ENCODE measurements around the gene SUGP1.
"Not testable (repeated sequence)": the region's sequence is repeated elsewhere in the genome, so short reads cannot be mapped to it uniquely, and the experiment has no call there.

SUGP1 gene

DNA sequence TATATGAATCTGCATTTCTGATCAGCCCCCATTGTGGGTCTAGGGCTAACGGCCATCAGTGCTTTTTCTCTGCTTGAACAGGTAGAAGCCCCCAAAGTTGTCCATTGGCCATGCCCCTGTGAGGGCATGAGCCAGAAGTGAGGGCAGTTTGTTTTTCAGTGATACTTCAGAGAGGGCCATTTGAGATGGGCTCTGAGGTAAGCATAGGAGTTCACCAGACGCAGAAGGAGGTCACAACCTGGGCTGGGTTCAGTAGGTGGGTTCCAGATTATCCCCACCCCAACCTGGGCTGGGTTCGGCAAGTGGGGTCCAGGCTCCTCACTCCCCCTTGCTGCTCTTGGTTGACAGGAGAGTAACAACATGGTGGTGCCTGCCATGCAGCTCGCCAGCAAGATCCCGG is 33.7 kb upstream of the SUGP1 start:
- H3K9me3 ChIP-seq (ENCODE audit: control insufficient read depth, low read length), result no peaks in the 10 kb centered on the region
- no peak for DNase-seq
- H3K4me3 ChIP-seq (ENCODE audit: insufficient read depth, low read depth, low read length, poor library complexity, severe bottlenecking), result no peak overlapping the region
- peaks cover 61% of the 10 kb centered on the region for H3K36me3 ChIP-seq (ENCODE audit: control insufficient read depth, insufficient read depth, low read length)
- peaks cover 9% of the 10 kb centered on the region for H3K4me1 ChIP-seq (ENCODE audit: control insufficient read depth, insufficient read depth, low read length, poor library complexity, severe bottlenecking)
- H3K27me3 ChIP-seq (replicated peaks; ENCODE audit: control insufficient read depth, insufficient read depth, low read length, poor library complexity, severe bottlenecking), result no peaks in the 10 kb centered on the region
- H3K27ac ChIP-seq (ENCODE audit: insufficient read depth, low read length, poor library complexity, severe bottlenecking), result no peak overlapping the region

DNA sequence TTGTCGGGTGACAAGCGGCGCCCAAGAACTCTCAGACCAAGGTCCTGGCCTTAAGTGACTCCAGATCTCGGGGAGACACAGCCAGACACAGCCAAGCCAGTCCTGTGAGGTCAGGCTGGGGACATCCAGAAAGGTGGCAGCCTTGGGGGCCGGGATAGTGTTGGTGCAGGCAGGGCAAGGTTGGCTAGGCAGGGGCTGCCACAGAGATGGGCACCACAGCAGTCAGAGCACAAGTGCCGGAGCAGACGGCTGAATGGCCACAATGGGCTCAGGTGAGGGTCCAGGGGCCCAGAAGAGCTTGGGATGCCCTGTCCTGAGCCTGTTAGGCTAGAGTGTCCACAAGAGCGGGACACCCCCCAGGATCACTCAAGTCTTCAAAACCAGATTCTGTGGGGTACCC is 32.5 kb upstream of the SUGP1 start:
- H3K4me3 ChIP-seq (ENCODE audit: insufficient read depth, low read depth, low read length, poor library complexity, severe bottlenecking), result no peak overlapping the region
- no peak overlapping the region for H3K27ac ChIP-seq (ENCODE audit: insufficient read depth, low read length, poor library complexity, severe bottlenecking)
- H3K36me3 ChIP-seq (ENCODE audit: control insufficient read depth, insufficient read depth, low read length), result peaks cover 73% of the 10 kb centered on the region
- H3K4me1 ChIP-seq (ENCODE audit: control insufficient read depth, insufficient read depth, low read length, poor library complexity, severe bottlenecking), result no peaks in the 10 kb centered on the region
- no peaks in the 10 kb centered on the region for H3K27me3 ChIP-seq (replicated peaks; ENCODE audit: control insufficient read depth, insufficient read depth, low read length, poor library complexity, severe bottlenecking)
- no peaks in the 10 kb centered on the region for H3K9me3 ChIP-seq (ENCODE audit: control insufficient read depth, low read length)
- no peak for DNase-seq

DNA sequence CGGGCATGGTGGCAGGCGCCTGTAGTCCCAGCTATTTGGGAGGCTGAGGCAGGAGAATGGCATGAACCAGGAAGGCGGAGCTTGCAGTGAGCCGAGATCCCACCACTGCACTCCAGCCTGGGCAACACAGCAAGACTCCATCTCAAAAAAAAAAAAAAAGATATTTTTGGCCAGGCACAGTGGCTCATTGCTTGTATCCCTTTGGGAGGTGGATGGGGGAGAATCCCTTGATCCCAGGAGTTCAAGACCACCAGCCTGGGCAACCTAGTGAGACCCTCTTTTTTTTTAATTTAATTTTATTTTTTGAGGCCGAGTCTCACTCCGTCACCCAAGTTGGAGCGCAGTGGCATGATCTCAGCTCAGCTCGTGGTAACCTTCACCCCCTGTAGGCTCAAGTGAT is 30.4 kb upstream of the SUGP1 start:
- not testable (repeated sequence) for H3K4me3 ChIP-seq (ENCODE audit: insufficient read depth, low read depth, low read length, poor library complexity, severe bottlenecking); H3K27me3 ChIP-seq (replicated peaks; ENCODE audit: control insufficient read depth, insufficient read depth, low read length, poor library complexity, severe bottlenecking); H3K4me1 ChIP-seq (ENCODE audit: control insufficient read depth, insufficient read depth, low read length, poor library complexity, severe bottlenecking); DNase-seq; H3K27ac ChIP-seq (ENCODE audit: insufficient read depth, low read length, poor library complexity, severe bottlenecking); H3K9me3 ChIP-seq (ENCODE audit: control insufficient read depth, low read length)
- peaks cover 79% of the 10 kb centered on the region for H3K36me3 ChIP-seq (ENCODE audit: control insufficient read depth, insufficient read depth, low read length)

DNA sequence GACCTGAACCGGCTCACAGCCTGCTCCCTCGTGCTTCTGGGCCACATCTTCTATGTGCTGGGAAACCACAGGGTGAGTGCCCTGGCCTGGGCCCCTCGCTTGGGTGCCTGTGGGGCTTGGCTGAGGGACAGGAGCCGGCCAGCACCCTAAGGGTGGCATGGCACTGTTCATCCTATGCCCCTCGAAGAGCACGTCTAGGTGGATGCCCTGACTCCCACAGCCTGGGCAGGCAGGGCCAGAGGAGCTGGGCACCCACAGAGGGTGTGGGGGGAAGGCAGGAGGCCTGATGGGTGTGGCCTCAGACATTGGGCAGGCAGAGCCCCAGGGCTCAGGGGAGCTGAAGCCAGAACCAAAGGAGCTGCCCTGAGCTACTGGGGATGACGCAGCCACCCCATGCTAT is 29.1 kb upstream of the SUGP1 start:
- H3K27me3 ChIP-seq (replicated peaks; ENCODE audit: control insufficient read depth, insufficient read depth, low read length, poor library complexity, severe bottlenecking), result no peaks in the 10 kb centered on the region
- no peak overlapping the region for H3K27ac ChIP-seq (ENCODE audit: insufficient read depth, low read length, poor library complexity, severe bottlenecking)
- DNase-seq, result no peak
- H3K36me3 ChIP-seq (ENCODE audit: control insufficient read depth, insufficient read depth, low read length), result peaks cover 79% of the 10 kb centered on the region
- no peaks in the 10 kb centered on the region for H3K9me3 ChIP-seq (ENCODE audit: control insufficient read depth, low read length)
- no peak overlapping the region for H3K4me3 ChIP-seq (ENCODE audit: insufficient read depth, low read depth, low read length, poor library complexity, severe bottlenecking)
- no peaks in the 10 kb centered on the region for H3K4me1 ChIP-seq (ENCODE audit: control insufficient read depth, insufficient read depth, low read length, poor library complexity, severe bottlenecking)

DNA sequence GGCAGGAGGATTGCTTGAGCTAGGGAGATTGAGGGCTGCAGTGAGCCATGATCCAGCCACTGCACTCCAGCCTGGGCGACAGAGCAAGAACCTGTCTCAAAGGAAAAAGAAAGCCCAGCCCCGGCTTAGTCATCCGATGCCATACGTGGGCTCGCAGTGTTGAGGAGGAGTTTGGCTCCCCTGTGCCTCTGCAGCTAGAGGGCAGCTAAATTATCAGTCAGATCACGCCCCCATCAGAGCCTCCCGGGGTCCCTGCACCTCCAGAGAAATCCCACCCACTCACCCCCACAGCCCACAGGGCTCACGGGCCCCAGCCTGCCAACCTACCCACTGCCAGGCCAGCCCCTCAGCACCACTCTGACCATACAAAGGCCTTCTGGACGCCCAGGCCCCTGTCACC is 28.0 kb upstream of the SUGP1 start:
- Histone ChIP-seq H3K4me1 (ENCODE audit: control insufficient read depth, insufficient read depth, low read length, poor library complexity, severe bottlenecking) (no peaks in the 10 kb centered on the region), H3K4me3 (ENCODE audit: insufficient read depth, low read depth, low read length, poor library complexity, severe bottlenecking) (no peak overlapping the region), H3K9me3 (ENCODE audit: control insufficient read depth, low read length) (no peaks in the 10 kb centered on the region), H3K27me3 (replicated peaks; ENCODE audit: control insufficient read depth, insufficient read depth, low read length, poor library complexity, severe bottlenecking) (no peaks in the 10 kb centered on the region), H3K27ac (ENCODE audit: insufficient read depth, low read length, poor library complexity, severe bottlenecking) (no peak overlapping the region), H3K36me3 (ENCODE audit: control insufficient read depth, insufficient read depth, low read length) (peaks cover 76% of the 10 kb centered on the region)
- DNase-seq, result no peak

DNA sequence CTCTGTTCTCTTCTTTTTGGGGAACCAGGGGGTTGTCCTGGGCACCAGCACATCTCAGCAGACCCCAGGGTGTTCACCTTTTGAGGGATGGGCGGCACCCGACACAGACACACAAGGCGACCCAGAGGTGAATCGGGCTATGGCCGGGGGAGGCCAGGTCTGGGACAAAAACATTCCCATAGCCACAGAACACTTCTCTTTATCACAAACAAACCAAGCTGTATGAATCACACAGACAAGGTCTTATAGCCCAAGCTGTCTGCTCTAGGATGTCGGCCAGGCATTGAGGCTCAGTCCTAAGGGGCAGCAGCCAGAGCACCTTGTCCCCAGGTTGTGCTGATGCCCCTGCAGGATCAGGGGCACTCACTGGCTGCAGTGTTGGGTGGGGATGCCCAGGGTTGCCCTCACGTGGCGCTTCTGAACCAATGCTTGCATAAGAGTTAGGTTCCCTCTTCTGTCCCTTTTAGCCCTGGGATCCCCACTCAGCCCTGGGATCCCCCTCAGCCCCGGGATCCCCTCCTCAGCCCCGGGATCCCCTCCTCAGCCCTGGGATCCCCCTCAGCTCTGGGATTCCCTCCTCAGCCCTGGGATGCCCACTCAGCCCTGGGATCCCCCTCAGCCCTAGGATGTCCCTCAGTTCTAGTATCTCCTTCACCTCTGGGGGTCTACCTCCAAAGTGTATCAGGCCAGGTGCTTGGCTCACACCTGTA is 27.2 kb upstream of the SUGP1 start:
- Histone ChIP-seq H3K27ac (ENCODE audit: insufficient read depth, low read length, poor library complexity, severe bottlenecking) (no peak overlapping the region), H3K36me3 (ENCODE audit: control insufficient read depth, insufficient read depth, low read length) (peaks cover 75% of the 10 kb centered on the region), H3K4me3 (ENCODE audit: insufficient read depth, low read depth, low read length, poor library complexity, severe bottlenecking) (no peak overlapping the region), H3K9me3 (ENCODE audit: control insufficient read depth, low read length) (no peaks in the 10 kb centered on the region), H3K27me3 (replicated peaks; ENCODE audit: control insufficient read depth, insufficient read depth, low read length, poor library complexity, severe bottlenecking) (no peaks in the 10 kb centered on the region), H3K4me1 (ENCODE audit: control insufficient read depth, insufficient read depth, low read length, poor library complexity, severe bottlenecking) (no peaks in the 10 kb centered on the region)
- no peak for DNase-seq

DNA sequence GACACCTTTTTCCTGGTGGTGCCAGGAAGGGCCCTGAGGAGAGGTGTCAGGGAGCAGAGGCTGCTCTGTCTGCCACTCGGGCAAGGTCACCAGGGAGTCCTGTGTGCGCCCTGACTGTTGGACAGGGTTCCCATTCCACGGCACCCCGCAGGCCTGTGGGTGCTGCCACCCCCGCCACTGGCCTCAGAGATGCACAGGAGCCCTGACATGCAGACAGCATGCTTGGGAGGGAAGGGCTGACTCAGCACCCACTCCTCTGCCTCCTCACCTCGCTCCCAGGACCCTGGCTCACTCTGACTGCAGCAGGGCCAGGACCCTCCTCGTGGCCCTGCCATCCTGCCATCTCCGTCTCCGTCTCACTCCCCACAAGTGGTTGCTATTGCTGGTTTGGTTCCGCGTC is 25.7 kb upstream of the SUGP1 start:
- no peaks in the 10 kb centered on the region for H3K27me3 ChIP-seq (replicated peaks; ENCODE audit: control insufficient read depth, insufficient read depth, low read length, poor library complexity, severe bottlenecking)
- no peak overlapping the region for H3K27ac ChIP-seq (ENCODE audit: insufficient read depth, low read length, poor library complexity, severe bottlenecking)
- H3K36me3 ChIP-seq (ENCODE audit: control insufficient read depth, insufficient read depth, low read length), result peaks cover 84% of the 10 kb centered on the region
- DNase-seq, result no peak
- no peak overlapping the region for H3K4me3 ChIP-seq (ENCODE audit: insufficient read depth, low read depth, low read length, poor library complexity, severe bottlenecking)
- H3K9me3 ChIP-seq (ENCODE audit: control insufficient read depth, low read length), result no peaks in the 10 kb centered on the region
- no peaks in the 10 kb centered on the region for H3K4me1 ChIP-seq (ENCODE audit: control insufficient read depth, insufficient read depth, low read length, poor library complexity, severe bottlenecking)

DNA sequence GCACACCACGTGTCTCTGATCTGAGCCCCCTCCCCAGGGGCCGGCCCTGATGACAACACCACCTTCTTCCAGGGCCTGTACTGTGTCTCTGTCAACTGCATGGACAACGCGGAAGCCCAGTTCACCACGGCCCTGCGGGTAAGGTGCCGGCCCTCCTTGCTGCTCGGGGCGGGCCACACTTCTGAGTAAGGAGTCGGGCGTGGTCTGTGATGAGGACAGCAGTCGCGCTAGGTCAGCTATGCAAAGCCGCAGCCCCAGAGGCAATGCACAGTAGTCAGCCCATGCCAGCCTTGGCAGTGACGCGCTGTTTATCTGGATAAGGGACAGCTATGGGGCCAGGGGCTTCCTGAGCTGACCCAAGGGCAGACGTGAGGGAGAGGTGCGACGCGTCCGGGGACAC is 24.9 kb upstream of the SUGP1 start:
- Histone ChIP-seq H3K4me3 (ENCODE audit: insufficient read depth, low read depth, low read length, poor library complexity, severe bottlenecking) (no peak overlapping the region), H3K36me3 (ENCODE audit: control insufficient read depth, insufficient read depth, low read length) (peaks cover 88% of the 10 kb centered on the region)
- DNase-seq, result no peak

DNA sequence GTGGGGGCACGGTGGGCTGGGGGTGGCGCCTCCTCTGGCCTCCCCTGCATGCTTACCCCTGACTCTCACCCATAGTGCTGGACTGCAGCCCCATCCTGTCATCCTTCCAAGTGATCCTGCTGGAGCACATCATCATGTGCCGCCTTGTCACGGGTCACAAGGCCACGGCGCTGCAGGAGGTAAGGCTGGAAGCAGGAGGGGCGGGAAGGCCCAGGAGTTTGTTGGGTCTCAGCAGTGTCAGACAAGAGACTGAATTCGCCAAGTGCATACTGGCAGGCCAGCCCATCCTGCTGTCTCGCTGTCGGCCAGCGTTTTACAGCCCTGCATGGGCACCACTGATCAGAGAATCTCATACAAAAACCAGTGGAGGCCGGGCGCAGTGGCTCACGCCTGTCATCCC is 23.5 kb upstream of the SUGP1 start:
- no peak for DNase-seq
- Histone ChIP-seq H3K4me3 (ENCODE audit: insufficient read depth, low read depth, low read length, poor library complexity, severe bottlenecking) (no peak overlapping the region), H3K27me3 (replicated peaks; ENCODE audit: control insufficient read depth, insufficient read depth, low read length, poor library complexity, severe bottlenecking) (no peaks in the 10 kb centered on the region), H3K36me3 (ENCODE audit: control insufficient read depth, insufficient read depth, low read length) (peaks cover 81% of the 10 kb centered on the region), H3K27ac (ENCODE audit: insufficient read depth, low read length, poor library complexity, severe bottlenecking) (no peak overlapping the region), H3K4me1 (ENCODE audit: control insufficient read depth, insufficient read depth, low read length, poor library complexity, severe bottlenecking) (no peaks in the 10 kb centered on the region), H3K9me3 (ENCODE audit: control insufficient read depth, low read length) (no peaks in the 10 kb centered on the region)

More for the DNA sequence above, 24.9 kb upstream of the SUGP1 start:
- no peak overlapping the region for H3K27ac ChIP-seq (ENCODE audit: insufficient read depth, low read length, poor library complexity, severe bottlenecking)
- no peaks in the 10 kb centered on the region for H3K27me3 ChIP-seq (replicated peaks; ENCODE audit: control insufficient read depth, insufficient read depth, low read length, poor library complexity, severe bottlenecking)
- H3K4me1 ChIP-seq (ENCODE audit: control insufficient read depth, insufficient read depth, low read length, poor library complexity, severe bottlenecking), result no peaks in the 10 kb centered on the region
- H3K9me3 ChIP-seq (ENCODE audit: control insufficient read depth, low read length), result no peaks in the 10 kb centered on the region

DNA sequence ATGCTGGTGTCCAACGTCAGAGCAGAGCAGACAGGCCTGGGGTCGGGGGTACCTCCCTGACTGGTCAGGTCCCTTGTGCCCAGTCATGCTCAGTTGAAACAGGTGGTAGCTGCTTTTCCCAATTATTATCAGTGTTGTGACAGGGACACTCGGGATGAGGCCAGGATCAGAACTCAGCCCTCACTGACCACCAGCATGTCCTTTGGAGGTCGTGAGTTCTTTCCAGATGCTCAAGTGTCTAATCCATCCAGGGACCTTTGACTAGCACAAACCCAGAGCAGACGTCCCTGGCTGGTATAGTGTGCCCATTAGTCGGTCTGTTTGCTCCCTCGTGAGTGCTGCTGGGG is 22.7 kb upstream of the SUGP1 start:
- DNase-seq, result no peak
- no peaks in the 10 kb centered on the region for H3K27me3 ChIP-seq (replicated peaks; ENCODE audit: control insufficient read depth, insufficient read depth, low read length, poor library complexity, severe bottlenecking)
- H3K27ac ChIP-seq (ENCODE audit: insufficient read depth, low read length, poor library complexity, severe bottlenecking), result no peak overlapping the region
- peaks cover 81% of the 10 kb centered on the region for H3K36me3 ChIP-seq (ENCODE audit: control insufficient read depth, insufficient read depth, low read length)
- H3K4me1 ChIP-seq (ENCODE audit: control insufficient read depth, insufficient read depth, low read length, poor library complexity, severe bottlenecking), result no peaks in the 10 kb centered on the region
- no peaks in the 10 kb centered on the region for H3K9me3 ChIP-seq (ENCODE audit: control insufficient read depth, low read length)
- no peak overlapping the region for H3K4me3 ChIP-seq (ENCODE audit: insufficient read depth, low read depth, low read length, poor library complexity, severe bottlenecking)

Data from effector memory CD4-positive, alpha-beta T cell (primary cell).